ENCODE measurements around the gene SMG7.

GRCh38 chr1:183516725-183517124 is 44.4 kb downstream of the SMG7 start:
- TF ChIP-seq, protein P1, sequence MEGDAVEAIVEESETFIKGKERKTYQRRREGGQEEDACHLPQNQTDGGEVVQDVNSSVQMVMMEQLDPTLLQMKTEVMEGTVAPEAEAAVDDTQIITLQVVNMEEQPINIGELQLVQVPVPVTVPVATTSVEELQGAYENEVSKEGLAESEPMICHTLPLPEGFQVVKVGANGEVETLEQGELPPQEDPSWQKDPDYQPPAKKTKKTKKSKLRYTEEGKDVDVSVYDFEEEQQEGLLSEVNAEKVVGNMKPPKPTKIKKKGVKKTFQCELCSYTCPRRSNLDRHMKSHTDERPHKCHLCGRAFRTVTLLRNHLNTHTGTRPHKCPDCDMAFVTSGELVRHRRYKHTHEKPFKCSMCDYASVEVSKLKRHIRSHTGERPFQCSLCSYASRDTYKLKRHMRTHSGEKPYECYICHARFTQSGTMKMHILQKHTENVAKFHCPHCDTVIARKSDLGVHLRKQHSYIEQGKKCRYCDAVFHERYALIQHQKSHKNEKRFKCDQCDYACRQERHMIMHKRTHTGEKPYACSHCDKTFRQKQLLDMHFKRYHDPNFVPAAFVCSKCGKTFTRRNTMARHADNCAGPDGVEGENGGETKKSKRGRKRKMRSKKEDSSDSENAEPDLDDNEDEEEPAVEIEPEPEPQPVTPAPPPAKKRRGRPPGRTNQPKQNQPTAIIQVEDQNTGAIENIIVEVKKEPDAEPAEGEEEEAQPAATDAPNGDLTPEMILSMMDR (IDR thresholded peaks at IDR 0.05): no peak
- TF ChIP-seq POLR2AphosphoS5 (IDR thresholded peaks at IDR 0.05) (no peak), EP300 (IDR thresholded peaks at IDR 0.05) (no peak)
